ENCODE measurements around the gene RAPGEF6.
"Not testable (repeated sequence)": the region's sequence is repeated elsewhere in the genome, so short reads cannot be mapped to it uniquely, and the experiment has no call there.

Gene RAPGEF6

GRCh38 chr5:131491749-131492148 lies 143.3 kb downstream of the RAPGEF6 start:
- Mint-ChIP-seq H3K27me3 (no peaks in the 10 kb centered on the region), H3K4me3 (no peak overlapping the region), H3K27ac (no peak overlapping the region), H3K36me3 (ENCODE audit: low read depth) (peaks cover 77% of the 10 kb centered on the region), H3K9me3 (no peaks in the 10 kb centered on the region), H3K4me1 (ENCODE audit: low read depth) (peaks cover 40% of the 10 kb centered on the region)

DNA sequence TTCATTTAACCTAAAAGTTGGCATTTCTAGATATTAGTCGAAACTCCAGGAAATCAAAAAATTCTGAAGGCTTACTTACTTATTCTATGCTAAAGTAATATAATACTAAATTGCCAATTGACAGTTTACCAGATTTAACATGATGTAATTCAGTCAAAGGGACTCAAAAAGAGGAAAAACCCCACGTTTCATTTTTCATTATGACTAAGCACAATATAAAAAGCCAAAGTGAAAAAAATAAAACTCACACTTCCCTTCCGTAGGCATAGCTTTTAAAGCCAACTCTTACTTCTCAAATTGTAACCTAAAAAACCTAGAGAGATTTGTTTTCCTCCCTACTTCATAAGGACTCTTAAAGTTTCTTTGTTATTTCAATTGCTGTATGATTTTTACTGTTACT lies 146.6 kb downstream of the RAPGEF6 start:
- Mint-ChIP-seq H3K9me3 (no peaks in the 10 kb centered on the region), H3K27ac (peak overlapping the region; percentile 79), H3K36me3 (ENCODE audit: low read depth) (peaks cover 65% of the 10 kb centered on the region), H3K27me3 (no peaks in the 10 kb centered on the region), H3K4me1 (ENCODE audit: low read depth) (peaks cover 29% of the 10 kb centered on the region), H3K4me3 (peak overlapping the region; percentile 13)

GRCh38 chr5:131487371-131487770 lies 147.7 kb downstream of the RAPGEF6 start:
- not testable (repeated sequence) for H3K9me3 Mint-ChIP-seq, H3K27me3 Mint-ChIP-seq, H3K4me3 Mint-ChIP-seq
- peak overlapping the region; percentile 40 for H3K27ac Mint-ChIP-seq
- peaks cover 38% of the 10 kb centered on the region for H3K4me1 Mint-ChIP-seq (ENCODE audit: low read depth)
- H3K36me3 Mint-ChIP-seq (ENCODE audit: low read depth): peaks cover 68% of the 10 kb centered on the region

DNA sequence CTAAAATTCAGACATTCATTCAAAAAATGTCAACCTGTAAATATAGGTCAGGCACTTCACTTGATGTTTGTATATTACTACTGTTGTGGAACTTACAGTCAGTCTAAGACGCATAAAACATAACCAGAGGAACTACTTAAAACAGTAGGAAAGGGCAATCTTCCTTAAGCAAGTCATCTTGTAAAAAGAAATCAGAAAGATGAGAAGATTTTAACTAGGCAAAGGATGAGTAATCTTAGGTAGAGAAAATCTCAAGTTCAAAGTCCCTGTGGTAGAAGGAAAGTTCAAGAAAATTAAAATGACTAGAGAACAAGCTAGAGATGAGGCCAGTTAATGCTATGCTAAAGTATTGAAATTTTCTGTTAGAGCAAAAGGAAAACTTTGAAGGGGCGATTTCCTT lies 152.4 kb downstream of the RAPGEF6 start:
- H3K4me3 Mint-ChIP-seq: no peak overlapping the region
- peaks cover 23% of the 10 kb centered on the region for H3K4me1 Mint-ChIP-seq (ENCODE audit: low read depth)

DNA sequence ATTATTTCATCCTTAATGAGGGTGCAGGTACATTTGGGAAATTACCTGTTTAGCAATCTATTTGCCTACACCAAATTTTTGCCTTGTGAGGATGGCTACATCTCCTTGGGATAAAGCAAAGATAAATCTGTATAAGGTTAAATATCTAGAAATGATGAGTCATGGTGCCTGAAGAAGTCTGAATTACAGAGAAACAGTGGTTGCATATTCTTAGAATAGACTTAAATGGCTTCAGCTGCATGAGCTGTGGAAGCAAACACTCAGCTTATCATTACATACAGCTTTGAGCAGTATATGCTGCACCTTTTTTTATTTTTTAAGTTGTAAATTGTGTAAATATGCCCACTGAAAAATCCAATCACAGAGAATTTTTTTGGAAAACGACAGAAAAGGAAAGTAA lies 153.5 kb downstream of the RAPGEF6 start:
- Mint-ChIP-seq H3K4me3 (no peak overlapping the region), H3K27ac (peak overlapping the region; percentile 21), H3K4me1 (ENCODE audit: low read depth) (peaks cover 23% of the 10 kb centered on the region), H3K36me3 (ENCODE audit: low read depth) (peaks cover 66% of the 10 kb centered on the region), H3K27me3 (no peaks in the 10 kb centered on the region), H3K9me3 (no peaks in the 10 kb centered on the region)

More for the DNA sequence above, 152.4 kb downstream of the RAPGEF6 start:
- no peaks in the 10 kb centered on the region for H3K27me3 Mint-ChIP-seq
- H3K9me3 Mint-ChIP-seq: no peaks in the 10 kb centered on the region
- H3K27ac Mint-ChIP-seq: peak overlapping the region; percentile 64
- peaks cover 66% of the 10 kb centered on the region for H3K36me3 Mint-ChIP-seq (ENCODE audit: low read depth)

DNA sequence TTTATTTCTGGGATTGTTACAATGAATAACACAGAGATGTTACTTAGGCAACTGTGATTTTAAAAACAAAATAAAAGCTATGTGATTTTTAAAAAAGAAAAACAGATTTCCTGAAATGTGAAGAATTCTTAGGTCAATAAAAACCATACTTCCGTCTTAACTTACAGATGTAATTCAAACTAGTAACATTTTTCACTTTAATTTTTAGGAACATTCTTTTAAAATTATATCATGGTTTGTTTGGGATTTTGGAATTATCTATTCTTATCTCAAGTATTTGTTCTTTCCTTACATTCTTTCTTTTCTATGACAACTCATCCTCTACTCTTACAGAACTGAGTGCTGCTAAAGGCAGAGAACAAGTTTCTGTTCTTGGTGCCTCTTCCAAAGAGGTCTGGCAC lies 159.5 kb downstream of the RAPGEF6 start:
- Mint-ChIP-seq H3K27me3 (no peaks in the 10 kb centered on the region), H3K9me3 (no peaks in the 10 kb centered on the region), H3K27ac (peak overlapping the region; percentile 14), H3K4me1 (ENCODE audit: low read depth) (peaks cover 10% of the 10 kb centered on the region), H3K36me3 (ENCODE audit: low read depth) (peaks cover 68% of the 10 kb centered on the region), H3K4me3 (no peak overlapping the region)

DNA sequence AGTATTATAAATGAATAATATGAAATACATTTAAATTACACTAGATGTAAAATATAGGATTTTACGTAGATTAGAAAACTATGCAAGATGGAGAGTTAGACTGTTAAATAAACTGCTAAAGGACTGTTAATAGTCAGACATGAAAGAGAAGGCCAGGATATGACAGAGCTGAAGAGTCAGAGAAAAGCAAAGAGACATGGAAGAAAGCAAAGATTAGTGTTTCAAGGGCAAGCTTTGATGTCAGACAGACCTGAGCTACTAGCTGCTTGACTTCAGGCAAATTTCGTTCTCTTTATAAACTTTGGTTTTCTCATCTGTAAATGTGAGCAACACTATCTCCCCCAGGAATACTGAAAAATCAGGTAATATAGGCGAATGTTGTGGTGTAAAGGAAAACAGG lies 161.3 kb downstream of the RAPGEF6 start:
- H3K27ac Mint-ChIP-seq: no peak overlapping the region
- H3K4me3 Mint-ChIP-seq: no peak overlapping the region
- H3K9me3 Mint-ChIP-seq: no peaks in the 10 kb centered on the region
- peaks cover 11% of the 10 kb centered on the region for H3K4me1 Mint-ChIP-seq (ENCODE audit: low read depth)
- no peaks in the 10 kb centered on the region for H3K27me3 Mint-ChIP-seq
- peaks cover 67% of the 10 kb centered on the region for H3K36me3 Mint-ChIP-seq (ENCODE audit: low read depth)

- Mint-ChIP-seq H3K4me3 (no peak overlapping the region), H3K36me3 (ENCODE audit: low read depth) (peaks cover 59% of the 10 kb centered on the region), H3K27me3 (no peaks in the 10 kb centered on the region), H3K9me3 (peaks cover under 1% of the 10 kb centered on the region), H3K27ac (no peak overlapping the region), H3K4me1 (ENCODE audit: low read depth) (peaks cover 47% of the 10 kb centered on the region)
Measured at GRCh38 chr5:131466171-131466766, 168.8 kb downstream of the RAPGEF6 start.

DNA sequence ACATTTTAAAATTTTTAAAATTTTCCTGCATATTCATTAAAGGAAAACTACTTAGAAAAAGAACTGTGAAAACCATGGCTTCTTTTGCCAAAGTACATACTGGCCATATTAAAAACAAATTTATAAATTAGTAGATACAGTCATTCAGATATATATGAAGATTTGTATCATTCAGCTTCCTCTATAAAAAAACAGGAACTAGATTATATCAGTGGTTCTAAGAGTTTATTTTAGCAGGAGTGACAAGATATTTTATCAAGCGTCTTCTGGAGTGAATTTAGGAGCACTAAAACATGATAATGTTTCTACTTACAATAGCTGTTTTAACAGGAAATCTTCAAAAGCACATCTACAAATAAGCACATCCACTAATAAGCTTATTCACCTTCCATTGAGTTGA lies 171.4 kb downstream of the RAPGEF6 start:
- no peak overlapping the region for H3K27ac Mint-ChIP-seq
- no peak overlapping the region for H3K4me3 Mint-ChIP-seq
- H3K4me1 Mint-ChIP-seq (ENCODE audit: low read depth): peaks cover 49% of the 10 kb centered on the region
- peaks cover 3% of the 10 kb centered on the region for H3K9me3 Mint-ChIP-seq
- H3K36me3 Mint-ChIP-seq (ENCODE audit: low read depth): peaks cover 63% of the 10 kb centered on the region
- H3K27me3 Mint-ChIP-seq: no peaks in the 10 kb centered on the region

GRCh38 chr5:131462454-131462853 lies 172.6 kb downstream of the RAPGEF6 start:
- H3K27ac Mint-ChIP-seq: no peak overlapping the region
- peaks cover 60% of the 10 kb centered on the region for H3K36me3 Mint-ChIP-seq (ENCODE audit: low read depth)
- peaks cover 49% of the 10 kb centered on the region for H3K4me1 Mint-ChIP-seq (ENCODE audit: low read depth)
- no peak overlapping the region for H3K4me3 Mint-ChIP-seq
- no peaks in the 10 kb centered on the region for H3K27me3 Mint-ChIP-seq
- H3K9me3 Mint-ChIP-seq: peaks cover 3% of the 10 kb centered on the region

DNA sequence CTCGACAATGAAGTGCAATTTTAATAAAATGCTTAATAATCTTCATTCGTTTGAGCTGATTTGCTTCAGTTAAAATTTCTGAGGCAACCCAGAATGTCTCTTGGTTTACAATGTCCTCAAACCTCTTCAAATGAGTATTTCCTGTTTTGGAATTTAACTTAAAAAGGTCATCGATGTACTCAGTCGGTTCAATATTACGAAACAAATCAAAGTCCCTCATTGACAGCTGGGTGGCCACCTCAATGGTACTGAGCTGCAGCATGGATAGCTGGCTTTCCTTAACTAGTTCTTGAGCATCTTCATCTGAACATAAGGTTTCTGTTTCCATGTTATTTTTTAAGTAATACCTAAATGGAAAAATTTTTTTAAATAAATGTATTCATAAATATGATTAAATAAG lies 173.3 kb downstream of the RAPGEF6 start:
- no peak overlapping the region for H3K27ac Mint-ChIP-seq
- no peak overlapping the region for H3K4me3 Mint-ChIP-seq
- peaks cover 45% of the 10 kb centered on the region for H3K4me1 Mint-ChIP-seq (ENCODE audit: low read depth)
- peaks cover 56% of the 10 kb centered on the region for H3K36me3 Mint-ChIP-seq (ENCODE audit: low read depth)
- H3K9me3 Mint-ChIP-seq: peaks cover 3% of the 10 kb centered on the region
- no peaks in the 10 kb centered on the region for H3K27me3 Mint-ChIP-seq

GRCh38 chr5:131460867-131461572 lies 174.0 kb downstream of the RAPGEF6 start:
- no peak overlapping the region for H3K27ac Mint-ChIP-seq
- H3K4me1 Mint-ChIP-seq (ENCODE audit: low read depth): peaks cover 42% of the 10 kb centered on the region
- peaks cover 3% of the 10 kb centered on the region for H3K9me3 Mint-ChIP-seq
- H3K4me3 Mint-ChIP-seq: no peak overlapping the region
- no peaks in the 10 kb centered on the region for H3K27me3 Mint-ChIP-seq
- peaks cover 55% of the 10 kb centered on the region for H3K36me3 Mint-ChIP-seq (ENCODE audit: low read depth)

- H3K4me1 Mint-ChIP-seq (ENCODE audit: low read depth): peaks cover 37% of the 10 kb centered on the region
- H3K36me3 Mint-ChIP-seq (ENCODE audit: low read depth): peaks cover 54% of the 10 kb centered on the region
- H3K4me3 Mint-ChIP-seq: no peak overlapping the region
- H3K27ac Mint-ChIP-seq: peak overlapping the region; percentile 13
- peaks cover 3% of the 10 kb centered on the region for H3K9me3 Mint-ChIP-seq
- H3K27me3 Mint-ChIP-seq: no peaks in the 10 kb centered on the region
Measured at GRCh38 chr5:131460133-131460532, 174.9 kb downstream of the RAPGEF6 start.

- Mint-ChIP-seq H3K27me3 (no peaks in the 10 kb centered on the region), H3K36me3 (ENCODE audit: low read depth) (peaks cover 63% of the 10 kb centered on the region), H3K4me1 (ENCODE audit: low read depth) (peaks cover 37% of the 10 kb centered on the region)
Measured at GRCh38 chr5:131459216-131459615, 175.8 kb downstream of the RAPGEF6 start.

DNA sequence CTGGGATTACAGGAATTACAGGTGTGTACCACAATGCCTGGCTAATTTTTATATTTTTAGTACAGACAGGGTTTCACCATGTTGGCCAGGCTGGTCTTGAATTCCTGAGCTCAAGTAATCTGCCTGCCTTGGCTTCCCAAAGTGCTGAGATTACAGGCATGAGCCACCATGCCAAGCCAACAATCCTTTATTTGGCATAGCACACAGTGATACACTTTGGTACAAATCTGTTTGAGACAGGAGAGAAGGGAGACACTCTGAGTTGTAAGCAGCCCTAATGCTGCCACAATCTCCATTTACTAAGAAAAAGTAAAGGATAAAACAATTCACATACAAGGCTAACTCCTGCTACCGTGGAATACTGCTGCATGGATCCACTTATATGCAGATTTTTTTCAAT lies 177.8 kb downstream of the RAPGEF6 start:
- H3K9me3 Mint-ChIP-seq: peaks cover 3% of the 10 kb centered on the region
- H3K27ac Mint-ChIP-seq: no peak overlapping the region
- H3K27me3 Mint-ChIP-seq: no peaks in the 10 kb centered on the region
- H3K4me3 Mint-ChIP-seq: no peak overlapping the region
- peaks cover 23% of the 10 kb centered on the region for H3K4me1 Mint-ChIP-seq (ENCODE audit: low read depth)
- peaks cover 67% of the 10 kb centered on the region for H3K36me3 Mint-ChIP-seq (ENCODE audit: low read depth)

More at GRCh38 chr5:131459216-131459615, 175.8 kb downstream of the RAPGEF6 start:
- no peak overlapping the region for H3K27ac Mint-ChIP-seq
- H3K4me3 Mint-ChIP-seq: no peak overlapping the region
- H3K9me3 Mint-ChIP-seq: peaks cover 3% of the 10 kb centered on the region

DNA sequence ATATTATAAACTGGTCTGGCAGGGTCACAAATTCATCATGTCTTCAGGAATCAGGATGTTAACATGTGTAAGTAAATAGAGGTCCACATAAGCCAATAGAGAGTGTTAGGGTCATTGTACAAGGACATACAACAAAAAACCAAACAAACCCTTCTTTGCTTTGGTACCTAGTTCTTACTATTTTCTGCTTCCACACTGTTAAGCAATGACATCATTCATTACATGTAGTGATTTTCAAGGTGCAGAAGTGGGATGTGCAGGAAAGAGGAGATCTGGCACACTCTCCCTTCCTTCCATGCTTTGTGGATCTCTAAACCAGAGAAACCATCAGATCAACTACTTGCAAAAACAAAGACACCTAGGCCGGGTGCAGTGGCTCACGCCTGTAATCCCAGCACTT lies 184.1 kb downstream of the RAPGEF6 start:
- H3K9me3 Mint-ChIP-seq: no peaks in the 10 kb centered on the region
- H3K27me3 Mint-ChIP-seq: no peaks in the 10 kb centered on the region
- no peak overlapping the region for H3K27ac Mint-ChIP-seq
- H3K4me1 Mint-ChIP-seq (ENCODE audit: low read depth): peaks cover 7% of the 10 kb centered on the region
- peaks cover 64% of the 10 kb centered on the region for H3K36me3 Mint-ChIP-seq (ENCODE audit: low read depth)
- no peak overlapping the region for H3K4me3 Mint-ChIP-seq
